Activated CD4-positive, alpha-beta T cell treated with anti-CD3 and anti-CD28 coated beads for 36 hours (primary cell): ENCODE data around the gene CCDC69. TPM values are rescaled to one million over a fixed set of nuclear protein-coding genes. Genes with fewer than 3 reads are reported as not detected.

Experiments
- ATAC-seq: fragments of 200-7000 bp; cut with Tn5 transposase; one replicate; pipeline ENCODE4 v1.10.0; 2021; ENCODE audit warnings: mild to moderate bottlenecking, moderate library complexity
- CTCF ChIA-PET: fragments of 350-600 bp; sonication (Branson Sonifier 250); formaldehyde crosslinking; loops from one replicate; lab custom pipeline; 2021; ENCODE audit warnings: antibody characterized with exemption; lab: Charles Lee
- POLR2A ChIA-PET: fragments of 350-600 bp; sonication (Branson Sonifier 250); formaldehyde crosslinking; loops from one replicate; lab custom pipeline; 2021; ENCODE audit warnings: antibody characterized with exemption, inconsistent platforms; lab: Charles Lee
- DNase-seq: peaks from one replicate; pipeline ENCODE4 v3.0.0-alpha.2; 2020
- H3K27ac Mint-ChIP-seq: one replicate; pipeline ENCODE4 v1.8.0; 2021; ENCODE audit warnings: mixed read lengths
- H3K27me3 Mint-ChIP-seq: one replicate; pipeline ENCODE4 v1.8.0; 2021; ENCODE audit warnings: mixed read lengths
- H3K36me3 Mint-ChIP-seq: one replicate; pipeline ENCODE4 v1.8.0; 2021; ENCODE audit warnings: low read depth, mixed read lengths
- H3K4me1 Mint-ChIP-seq: one replicate; pipeline ENCODE4 v1.8.0; 2021; ENCODE audit warnings: mixed read lengths
- H3K4me3 Mint-ChIP-seq: one replicate; pipeline ENCODE4 v1.8.0; 2021; ENCODE audit warnings: mild to moderate bottlenecking, moderate library complexity, mixed read lengths
- H3K9me3 Mint-ChIP-seq: one replicate; pipeline ENCODE4 v1.8.0; 2021; ENCODE audit warnings: low read depth, mixed read lengths
- intact Hi-C, 2 experiments: fragments of 100-400 bp; cut with DNase I in 1 of 2; cut with micrococcal nuclease in 1 of 2; formaldehyde crosslinking; loops; one replicate each; pipeline versions ENCODE4 v1.14.2 to v1.15.1; 2022 to 2024; cut with DNase I, micrococcal nuclease
- total RNA-seq, 2 experiments: library from RNA; stranded (reverse); gene quantifications; one replicate each; pipeline ENCODE4 v1.2.3, GENCODE V29; 2021

Gene CCDC69
- total RNA-seq: 10 to 100 TPM; 24.8 to 26.9 TPM

- ChIA-PET POLR2A (interaction anchor here (0.6 to 3.3 kb wide), 6 partner anchors 11 to 465 kb away, joined by 3 to 46 read pairs (median 4); partner anchors contain the start of genes ANXA6 and GM2A), CTCF (interaction anchor here (0.7 to 4.4 kb wide), 13 partner anchors 10 to 109 kb away, joined by 3 to 68 read pairs (median 5); partner anchors contain the start of gene GM2A)
- peak within 1 kb of the TSS; percentile 94 for H3K27ac Mint-ChIP-seq
- intact Hi-C loops: loop anchor here (1.0 to 2.0 kb wide), 4 partner anchors 9 to 29 kb away; no protein-coding TSS in a partner anchor
- H3K9me3 Mint-ChIP-seq: no peaks in the 10 kb centered on the region
- H3K4me3 Mint-ChIP-seq: peak within 1 kb of the TSS; percentile 87
- peaks cover 5% of the 10 kb centered on the region for H3K36me3 Mint-ChIP-seq
- DNase-seq (peak; percentile 75), ATAC-seq (peak; percentile 50)
- H3K27me3 Mint-ChIP-seq: no peaks in the 10 kb centered on the region
- peaks cover 57% of the 10 kb centered on the region for H3K4me1 Mint-ChIP-seq
Observed at GRCh38 chr5:151223447-151224264, at the start of gene CCDC69. Gene CCDC69, minus strand, starts transcription at chr5:151224092. Its CDS starts 122 bp downstream, at chr5:151223970.

GRCh38 chr5:151271336-151271735 lies 47.4 kb upstream of the CCDC69 start:
- intact Hi-C loops: loop anchor here in 1 of 2 experiments (5.0 kb wide), 1 partner anchor 176 kb away; the partner anchor contains the start of gene SLC36A1
- ChIA-PET CTCF (interaction anchor here (1.1 kb wide), 1 partner anchor 45 kb away, joined by 5 read pairs; no protein-coding TSS in a partner anchor), POLR2A (interaction anchor here (0.6 kb wide), 1 partner anchor 19 kb away, joined by 4 read pairs; no protein-coding TSS in a partner anchor)
- Mint-ChIP-seq H3K4me1 (no peaks in the 10 kb centered on the region), H3K36me3 (peaks cover 9% of the 10 kb centered on the region), H3K9me3 (no peaks in the 10 kb centered on the region), H3K4me3 (no peak overlapping the region), H3K27me3 (no peaks in the 10 kb centered on the region), H3K27ac (no peak overlapping the region)
- no peak for DNase-seq
- ATAC-seq: no peak

GRCh38 chr5:151270599-151270998 lies 46.7 kb upstream of the CCDC69 start:
- no peaks in the 10 kb centered on the region for H3K27me3 Mint-ChIP-seq
- intact Hi-C loops: loop anchor here (1.0 to 5.0 kb wide), 3 partner anchors 18 to 177 kb away; partner anchors contain the start of gene SLC36A1 (in 1 of the 2)

GRCh38 chr5:151267491-151268260 lies 43.8 kb upstream of the CCDC69 start:
- CTCF ChIA-PET: no interaction called here

More at GRCh38 chr5:151270599-151270998, 46.7 kb upstream of the CCDC69 start:
- POLR2A ChIA-PET: interaction anchor here (0.6 kb wide), 1 partner anchor 18 kb away, joined by 4 read pairs; no protein-coding TSS in a partner anchor
- DNase-seq (peak; percentile 16), ATAC-seq (peak; percentile 97)
- no peaks in the 10 kb centered on the region for H3K9me3 Mint-ChIP-seq
- CTCF ChIA-PET: interaction anchor here (1.1 kb wide), 1 partner anchor 46 kb away, joined by 5 read pairs; no protein-coding TSS in a partner anchor
- H3K27ac Mint-ChIP-seq: no peak overlapping the region
- H3K4me1 Mint-ChIP-seq: no peaks in the 10 kb centered on the region
- H3K4me3 Mint-ChIP-seq: no peak overlapping the region
- H3K36me3 Mint-ChIP-seq: peaks cover 9% of the 10 kb centered on the region

DNA sequence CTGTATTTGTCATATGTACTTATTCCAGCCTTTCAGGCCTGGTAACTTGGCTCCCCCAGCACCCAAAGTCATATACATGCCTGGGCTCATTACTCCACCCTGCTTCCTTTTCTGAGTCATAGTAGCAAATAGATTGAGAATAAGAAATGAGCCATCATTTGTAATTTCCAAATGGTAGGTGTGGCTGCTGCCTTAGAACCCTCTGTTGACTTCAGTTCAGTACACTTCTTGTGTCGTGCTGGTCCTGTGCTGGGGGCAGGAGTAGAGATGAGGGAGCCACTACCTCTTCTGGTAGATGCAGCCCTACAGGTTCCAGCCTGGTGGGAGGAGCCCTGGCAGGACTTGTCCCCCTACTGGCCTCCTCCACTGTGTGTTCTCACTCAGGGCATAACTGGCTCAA lies 40.2 kb upstream of the CCDC69 start:
- Mint-ChIP-seq H3K36me3 (peaks cover 11% of the 10 kb centered on the region), H3K27me3 (no peaks in the 10 kb centered on the region), H3K27ac (peak overlapping the region; percentile 86), H3K4me1 (peaks cover 13% of the 10 kb centered on the region), H3K4me3 (no peak overlapping the region), H3K9me3 (no peaks in the 10 kb centered on the region)
- ChIA-PET CTCF (interaction anchor here (1.4 kb wide), 1 partner anchor 52 kb away, joined by 7 read pairs; no protein-coding TSS in a partner anchor), POLR2A (no interaction called here)
- ATAC-seq (peak; percentile 97), DNase-seq (peak; percentile 61)
- intact Hi-C loops: loop anchor here in 1 of 2 experiments (1.0 kb wide), 1 partner anchor 11 kb away; the partner anchor contains the start of gene GM2A

More at GRCh38 chr5:151267491-151268260, 43.8 kb upstream of the CCDC69 start:
- intact Hi-C loops: no loop called here
- ATAC-seq (no peak), DNase-seq (no peak)
- H3K4me3 Mint-ChIP-seq: no peak overlapping the region
- H3K27me3 Mint-ChIP-seq: no peaks in the 10 kb centered on the region
- H3K9me3 Mint-ChIP-seq: no peaks in the 10 kb centered on the region
- H3K36me3 Mint-ChIP-seq: peaks cover 9% of the 10 kb centered on the region
- POLR2A ChIA-PET: no interaction called here
- peaks cover 13% of the 10 kb centered on the region for H3K4me1 Mint-ChIP-seq
- no peak overlapping the region for H3K27ac Mint-ChIP-seq

DNA sequence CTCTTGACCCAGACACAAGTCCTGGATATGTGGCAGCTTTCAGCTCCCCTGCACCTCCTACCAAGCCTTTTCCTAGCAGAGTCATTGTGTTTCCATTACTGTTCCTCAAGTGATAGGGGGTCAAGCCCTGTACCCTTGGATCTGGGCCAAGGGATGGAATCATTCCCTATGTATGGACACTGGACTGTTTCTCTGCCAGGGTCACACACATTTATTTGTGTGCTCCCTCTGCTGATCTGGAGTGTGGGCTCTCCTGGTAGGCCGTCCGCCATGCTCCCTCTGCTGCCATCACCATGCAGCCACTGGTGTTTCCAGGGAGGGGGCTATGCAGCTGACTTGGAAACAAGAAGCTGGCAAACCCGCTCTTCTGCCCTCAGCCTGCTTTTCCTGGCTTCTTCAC lies 38.6 kb upstream of the CCDC69 start:
- POLR2A ChIA-PET: no interaction called here
- DNase-seq (no peak), ATAC-seq (no peak)
- CTCF ChIA-PET: interaction anchor here (1.2 kb wide), 1 partner anchor 291 kb away, joined by 4 read pairs; no protein-coding TSS in a partner anchor
- Mint-ChIP-seq H3K27me3 (no peaks in the 10 kb centered on the region), H3K36me3 (peaks cover 8% of the 10 kb centered on the region), H3K27ac (no peak overlapping the region), H3K9me3 (no peaks in the 10 kb centered on the region), H3K4me3 (no peak overlapping the region), H3K4me1 (peaks cover 15% of the 10 kb centered on the region)
- intact Hi-C loops: no loop called here

DNA sequence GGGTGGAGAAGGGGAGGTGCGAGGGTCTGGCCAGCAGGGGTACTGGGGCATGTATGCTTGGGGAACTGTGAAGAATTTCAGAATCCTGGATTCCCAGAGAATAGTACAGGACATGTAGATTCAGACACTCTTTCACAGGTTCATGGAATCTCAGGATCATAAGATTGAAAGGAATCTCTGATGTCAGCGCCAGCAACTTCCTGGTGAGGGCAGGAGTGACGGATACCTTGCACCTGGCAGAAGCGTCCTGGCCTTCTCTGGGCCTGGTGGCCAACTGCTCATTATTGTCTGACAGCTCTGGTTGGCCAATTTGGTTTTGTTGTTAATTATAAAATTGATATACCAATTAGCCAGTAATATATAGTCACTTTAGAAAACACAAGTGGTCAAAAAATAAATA lies 36.0 kb upstream of the CCDC69 start:
- intact Hi-C loops: no loop called here
- POLR2A ChIA-PET: no interaction called here

DNA sequence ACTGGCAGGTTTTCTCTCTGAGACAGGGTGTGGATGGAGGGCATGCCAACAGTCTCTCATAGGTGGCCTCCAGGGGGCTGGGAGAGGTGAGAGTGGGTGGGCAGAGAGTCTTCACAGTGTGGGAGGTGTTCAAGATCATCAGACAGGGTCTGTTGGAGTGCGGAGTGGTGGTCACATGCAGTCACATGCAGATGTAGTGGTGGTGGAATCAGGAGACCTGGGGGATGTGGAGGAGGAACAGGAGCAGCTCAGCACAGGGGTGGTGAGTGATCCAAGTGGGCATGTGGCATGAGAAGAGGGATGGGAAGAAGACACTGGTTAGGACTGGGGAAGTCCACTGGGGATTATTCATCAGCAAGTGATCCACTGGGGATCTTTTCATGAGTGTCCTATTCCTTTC lies 34.9 kb upstream of the CCDC69 start:
- H3K27ac Mint-ChIP-seq: no peak overlapping the region
- CTCF ChIA-PET: interaction anchor here (0.6 kb wide), 1 partner anchor 63 kb away, joined by 4 read pairs; no protein-coding TSS in a partner anchor

More for the DNA sequence above, 36.0 kb upstream of the CCDC69 start:
- H3K4me3 Mint-ChIP-seq: no peak overlapping the region
- H3K27me3 Mint-ChIP-seq: no peaks in the 10 kb centered on the region
- H3K9me3 Mint-ChIP-seq: no peaks in the 10 kb centered on the region
- H3K4me1 Mint-ChIP-seq: peaks cover 20% of the 10 kb centered on the region
- peaks cover 2% of the 10 kb centered on the region for H3K36me3 Mint-ChIP-seq
- CTCF ChIA-PET: interaction anchor here (0.7 kb wide), 1 partner anchor 25 kb away, joined by 3 read pairs; no protein-coding TSS in a partner anchor
- no peak for ATAC-seq
- DNase-seq: no peak
- no peak overlapping the region for H3K27ac Mint-ChIP-seq

GRCh38 chr5:151258201-151258611 lies 34.3 kb upstream of the CCDC69 start:
- H3K27ac Mint-ChIP-seq: no peak overlapping the region
- intact Hi-C loops: no loop called here

More for the DNA sequence above, 34.9 kb upstream of the CCDC69 start:
- ATAC-seq: no peak
- H3K27me3 Mint-ChIP-seq: no peaks in the 10 kb centered on the region
- peaks cover 2% of the 10 kb centered on the region for H3K36me3 Mint-ChIP-seq
- no peaks in the 10 kb centered on the region for H3K9me3 Mint-ChIP-seq
- H3K4me1 Mint-ChIP-seq: peaks cover 22% of the 10 kb centered on the region
- no peak overlapping the region for H3K4me3 Mint-ChIP-seq
- DNase-seq: no peak
- intact Hi-C loops: no loop called here
- POLR2A ChIA-PET: no interaction called here

DNA sequence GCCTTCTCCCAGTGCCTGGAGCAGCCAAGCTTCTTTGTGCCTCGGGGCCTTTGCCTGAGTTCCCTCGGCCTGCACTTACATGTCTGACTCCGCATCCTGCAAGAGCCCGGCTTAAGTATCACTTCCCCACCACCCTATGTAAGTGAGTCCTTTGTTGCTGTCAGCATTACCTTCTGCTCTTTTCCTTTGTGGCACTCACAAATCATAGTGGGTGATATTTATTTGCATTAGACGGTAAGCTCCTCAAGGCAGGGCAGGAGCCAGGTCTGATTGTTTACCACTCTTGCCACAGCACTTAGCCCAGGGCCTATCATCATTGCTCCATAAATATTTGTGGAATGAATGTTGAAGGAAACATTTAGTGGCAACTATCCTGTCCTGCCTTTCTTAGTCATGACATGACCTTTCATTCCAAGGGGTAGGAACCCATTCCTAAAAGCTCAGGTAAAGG lies 33.9 kb upstream of the CCDC69 start:
- ChIA-PET POLR2A (no interaction called here), CTCF (interaction anchor here (0.6 to 1.5 kb wide), 5 partner anchors 15 to 551 kb away, joined by 3 to 5 read pairs (median 4); no protein-coding TSS in a partner anchor)
- intact Hi-C loops: no loop called here
- DNase-seq: no peak
- Mint-ChIP-seq H3K27me3 (no peaks in the 10 kb centered on the region), H3K4me3 (no peak overlapping the region), H3K36me3 (peaks cover 2% of the 10 kb centered on the region), H3K4me1 (peaks cover 22% of the 10 kb centered on the region), H3K9me3 (no peaks in the 10 kb centered on the region), H3K27ac (no peak overlapping the region)
- ATAC-seq: no peak

More at GRCh38 chr5:151258201-151258611, 34.3 kb upstream of the CCDC69 start:
- no peak overlapping the region for H3K4me3 Mint-ChIP-seq
- CTCF ChIA-PET: interaction anchor here (0.6 to 1.3 kb wide), 2 partner anchors 17 to 551 kb away, joined by 4 to 5 read pairs; no protein-coding TSS in a partner anchor
- ATAC-seq (no peak), DNase-seq (no peak)
- POLR2A ChIA-PET: no interaction called here
- H3K36me3 Mint-ChIP-seq: peaks cover 2% of the 10 kb centered on the region
- no peaks in the 10 kb centered on the region for H3K27me3 Mint-ChIP-seq
- H3K9me3 Mint-ChIP-seq: no peaks in the 10 kb centered on the region
- peaks cover 22% of the 10 kb centered on the region for H3K4me1 Mint-ChIP-seq
